NB4 (cell line): ENCODE data around the gene BFSP2.

Experiments
- DNase-seq: peaks from one replicate; pipeline ENCODE4 v3.0.0; 2010; ENCODE audit warnings: low read depth
- H3K4me3 ChIP-seq: one replicate; pipeline ENCODE4 v1.5.1; 2011; ENCODE audit warnings: mild to moderate bottlenecking, low read depth, low read length, moderate library complexity
- MYC ChIP-seq: IDR thresholded peaks from 2 replicates; pipeline ENCODE4 v1.6.1; 2011; ENCODE audit warnings: low read depth, low read length
- POLR2A ChIP-seq: IDR thresholded peaks from 2 replicates; pipeline ENCODE4 v1.6.1; 2011; ENCODE audit warnings: mild to moderate bottlenecking; ENCODE audit not compliant: insufficient read length; ENCODE audit errors: extremely low read depth
- TF ChIP-seq, protein P1 (sequence below): IDR thresholded peaks from one replicate; pipeline ENCODE4 v1.5.1; 2012; ENCODE audit warnings: low read depth, low read length
- TF ChIP-seq, protein P2 (sequence below): IDR thresholded peaks from 2 replicates; pipeline ENCODE4 v1.6.1; 2011; ENCODE audit warnings: low read depth, low read length

Gene BFSP2

DNA sequence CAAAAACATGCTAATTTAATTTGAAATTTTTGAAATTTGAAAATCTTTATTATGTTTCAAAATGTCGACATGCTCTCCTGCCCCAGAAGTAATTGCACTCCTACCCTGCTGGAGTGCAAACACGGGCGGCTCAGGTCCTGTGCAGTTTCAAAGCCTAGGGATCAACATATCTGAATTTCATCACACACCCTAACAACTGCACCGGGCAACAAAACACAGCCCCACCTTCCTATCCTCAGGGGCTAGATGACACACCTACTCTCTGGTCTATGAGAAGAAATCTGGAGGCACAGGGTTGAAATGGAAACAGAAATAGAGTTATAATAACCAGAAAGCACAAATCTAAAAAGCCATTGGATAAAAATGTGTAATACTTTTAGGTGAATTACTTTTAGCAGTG is 61.4 kb downstream of the BFSP2 start:
- TF ChIP-seq POLR2A: no peak
- DNase-seq: no peak
- H3K4me3 ChIP-seq: no peak overlapping the region

DNA sequence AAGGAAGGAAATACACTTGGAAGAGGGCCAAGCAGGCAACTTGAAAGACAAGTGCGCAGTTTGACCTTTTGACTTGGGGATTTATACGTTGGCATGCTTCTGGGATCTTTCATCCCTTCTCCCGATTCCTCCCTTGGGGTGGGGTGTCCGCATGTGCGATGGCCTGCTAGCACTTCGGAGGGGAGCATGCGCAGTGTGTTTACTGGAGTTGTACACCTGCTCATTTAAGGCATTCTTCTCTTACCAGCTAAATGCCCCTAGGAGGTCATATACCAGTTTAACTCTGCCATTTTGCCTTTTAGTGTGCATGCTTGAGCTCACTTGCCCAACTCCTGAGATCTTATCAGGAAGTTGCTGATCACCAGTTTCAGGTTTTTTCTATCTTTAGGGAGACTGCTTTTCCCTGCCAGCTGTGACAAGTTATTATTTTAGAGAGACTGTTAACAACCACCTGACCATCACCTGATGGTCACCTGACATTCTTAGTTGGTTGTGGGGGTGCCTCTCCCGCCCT is 63.5 kb downstream of the BFSP2 start:
- DNase-seq: no peak
- H3K4me3 ChIP-seq: no peak overlapping the region
- TF ChIP-seq, protein P1, sequence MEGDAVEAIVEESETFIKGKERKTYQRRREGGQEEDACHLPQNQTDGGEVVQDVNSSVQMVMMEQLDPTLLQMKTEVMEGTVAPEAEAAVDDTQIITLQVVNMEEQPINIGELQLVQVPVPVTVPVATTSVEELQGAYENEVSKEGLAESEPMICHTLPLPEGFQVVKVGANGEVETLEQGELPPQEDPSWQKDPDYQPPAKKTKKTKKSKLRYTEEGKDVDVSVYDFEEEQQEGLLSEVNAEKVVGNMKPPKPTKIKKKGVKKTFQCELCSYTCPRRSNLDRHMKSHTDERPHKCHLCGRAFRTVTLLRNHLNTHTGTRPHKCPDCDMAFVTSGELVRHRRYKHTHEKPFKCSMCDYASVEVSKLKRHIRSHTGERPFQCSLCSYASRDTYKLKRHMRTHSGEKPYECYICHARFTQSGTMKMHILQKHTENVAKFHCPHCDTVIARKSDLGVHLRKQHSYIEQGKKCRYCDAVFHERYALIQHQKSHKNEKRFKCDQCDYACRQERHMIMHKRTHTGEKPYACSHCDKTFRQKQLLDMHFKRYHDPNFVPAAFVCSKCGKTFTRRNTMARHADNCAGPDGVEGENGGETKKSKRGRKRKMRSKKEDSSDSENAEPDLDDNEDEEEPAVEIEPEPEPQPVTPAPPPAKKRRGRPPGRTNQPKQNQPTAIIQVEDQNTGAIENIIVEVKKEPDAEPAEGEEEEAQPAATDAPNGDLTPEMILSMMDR: no peak
- TF ChIP-seq, protein P2, sequence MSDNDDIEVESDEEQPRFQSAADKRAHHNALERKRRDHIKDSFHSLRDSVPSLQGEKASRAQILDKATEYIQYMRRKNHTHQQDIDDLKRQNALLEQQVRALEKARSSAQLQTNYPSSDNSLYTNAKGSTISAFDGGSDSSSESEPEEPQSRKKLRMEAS: no peak
- no peak for TF ChIP-seq MYC
- TF ChIP-seq POLR2A: no peak

DNA sequence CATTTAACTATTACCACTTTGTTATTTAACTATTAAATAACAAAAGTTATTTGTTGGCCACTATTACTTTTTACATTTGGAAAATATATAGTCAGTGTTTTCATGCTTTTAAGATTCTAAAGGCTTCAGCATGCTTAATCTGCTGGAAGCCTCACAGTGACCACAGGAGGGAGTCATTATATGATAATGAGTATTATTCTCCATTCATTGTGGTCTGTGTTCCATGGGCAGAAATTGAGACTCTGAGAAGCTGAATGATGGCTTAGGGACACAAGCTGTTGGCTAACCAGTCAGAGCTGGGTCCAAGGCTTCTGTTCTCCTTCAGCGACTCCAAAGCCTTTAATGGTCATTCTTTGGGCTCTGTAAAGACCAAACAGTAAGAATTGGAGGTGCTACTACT is 64.7 kb downstream of the BFSP2 start:
- TF ChIP-seq MYC: no peak
- TF ChIP-seq, protein P1: no peak
- TF ChIP-seq POLR2A: no peak
- TF ChIP-seq, protein P2: no peak
- peak; percentile 40 for DNase-seq
- H3K4me3 ChIP-seq: no peak overlapping the region

GRCh38 chr3:133466531-133467386 is 66.9 kb downstream of the BFSP2 start:
- DNase-seq: no peak
- H3K4me3 ChIP-seq: no peak overlapping the region

GRCh38 chr3:133467780-133468179 is 67.9 kb downstream of the BFSP2 start:
- H3K4me3 ChIP-seq: no peak overlapping the region
- TF ChIP-seq, protein P2: no peak
- TF ChIP-seq, protein P1: no peak
- TF ChIP-seq POLR2A (no peak), MYC (no peak)
- no peak for DNase-seq

More at GRCh38 chr3:133466531-133467386, 66.9 kb downstream of the BFSP2 start:
- TF ChIP-seq, protein P2: no peak
- TF ChIP-seq MYC (no peak), POLR2A (no peak)
- TF ChIP-seq, protein P1: no peak

DNA sequence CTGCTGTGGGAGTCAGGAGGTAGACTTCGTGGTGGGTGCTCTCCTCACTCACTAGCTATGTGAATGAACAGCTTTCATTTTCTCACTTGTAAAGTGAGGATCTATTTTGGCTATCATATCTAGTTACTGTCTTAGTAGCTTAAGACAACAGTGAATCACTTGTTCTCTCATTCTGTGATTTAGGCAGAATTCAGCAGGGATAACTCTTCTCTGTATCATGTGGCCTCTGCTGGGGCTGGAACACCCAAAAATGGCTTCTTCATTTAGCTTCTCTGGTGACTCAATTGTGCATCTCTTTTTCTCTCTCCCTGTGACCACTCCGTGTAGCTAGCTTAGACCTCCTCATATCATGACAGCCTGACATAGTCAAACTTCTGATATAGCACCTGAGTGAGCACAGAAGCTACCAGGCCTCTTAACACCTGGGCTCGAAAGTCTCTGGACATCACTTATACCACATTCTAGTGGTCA is 68.4 kb downstream of the BFSP2 start:
- no peak overlapping the region for H3K4me3 ChIP-seq
- no peak for DNase-seq
- TF ChIP-seq MYC: no peak
- TF ChIP-seq, protein P1: no peak
- no peak for TF ChIP-seq POLR2A
- TF ChIP-seq, protein P2: no peak
